NCI-H128 (cell line): Measurements from ENCODE around the gene OR4A16.

ENCODE experiments used
- DNase-seq: peaks from one replicate; lab custom pipeline; 2025; ENCODE audit not compliant: unreplicated experiment; lab: John Stamatoyannopoulos, UW

The OR4A16 gene, protein sequence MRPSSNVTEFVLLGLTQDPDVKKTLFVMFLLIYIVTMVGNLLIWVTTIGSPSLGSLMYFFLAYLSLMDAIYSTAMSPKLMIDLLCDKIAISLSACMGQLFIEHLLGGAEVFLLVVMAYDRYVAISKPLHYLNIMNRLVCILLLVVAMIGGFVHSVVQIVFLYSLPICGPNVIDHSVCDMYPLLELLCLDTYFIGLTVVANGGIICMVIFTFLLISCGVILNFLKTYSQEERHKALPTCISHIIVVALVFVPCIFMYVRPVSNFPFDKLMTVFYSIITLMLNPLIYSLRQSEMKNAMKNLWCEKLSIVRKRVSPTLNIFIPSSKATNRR

GRCh38 chr11:55342901-55343300 is at the start of gene OR4A16:
Gene OR4A16 (plus strand): TSS chr11:55343201. CDS start chr11:55343201, 0 bp downstream.
- DNase-seq: no peak

GRCh38 chr11:55324500-55324899 is 18.5 kb upstream of the OR4A16 start:
- no peak for DNase-seq

DNA sequence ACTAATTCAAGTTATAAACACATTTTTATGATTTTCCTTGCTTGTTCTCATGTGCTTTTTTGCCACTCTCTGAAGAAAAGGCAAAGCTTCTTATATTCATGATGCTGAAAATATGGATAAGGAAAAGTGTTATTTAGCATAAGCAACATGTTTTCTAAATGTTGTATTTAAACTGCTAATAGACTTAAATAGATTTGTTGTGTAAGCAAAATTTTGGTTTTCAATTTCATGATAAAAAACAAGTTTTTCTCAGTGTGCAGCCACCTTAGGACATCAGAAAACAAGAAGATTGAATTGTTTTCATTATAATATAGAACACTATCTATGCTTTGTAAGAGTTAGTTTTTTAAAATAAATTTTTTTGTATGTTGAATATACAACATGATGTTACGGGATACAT is 2.3 kb downstream of the OR4A16 start:
- no peak for DNase-seq

GRCh38 chr11:55349032-55349431 is 6.0 kb downstream of the OR4A16 start:
- no peak for DNase-seq

DNA sequence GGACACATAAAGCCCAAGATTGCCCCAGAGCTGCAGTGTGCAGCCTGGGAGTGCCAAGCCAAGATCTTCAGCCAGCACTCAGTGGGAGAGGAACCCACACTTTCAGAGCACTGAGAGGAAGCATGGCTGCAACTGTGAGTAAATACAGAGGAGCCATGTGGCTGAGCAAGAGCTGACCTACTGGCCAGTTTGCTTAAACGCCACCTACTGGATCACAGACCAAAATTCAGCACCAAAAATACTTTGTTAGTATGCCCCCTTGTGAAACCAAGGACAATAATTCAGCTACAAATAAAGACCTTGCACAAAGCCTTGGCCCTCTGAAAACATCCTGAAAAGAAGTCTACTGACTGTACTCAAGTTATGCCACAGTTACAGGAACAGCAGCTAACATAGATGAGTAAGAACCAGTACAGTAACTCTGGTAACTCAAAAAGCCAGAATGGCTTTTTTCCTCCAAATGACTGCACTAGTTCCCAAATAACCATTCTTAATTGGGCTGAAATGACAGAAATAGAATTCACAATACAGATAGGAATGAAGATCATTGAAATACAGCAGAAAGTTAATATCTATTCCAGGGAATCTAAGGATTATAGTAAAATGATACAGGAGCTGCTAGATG is 14.7 kb downstream of the OR4A16 start:
- no peak for DNase-seq

- no peak for DNase-seq
These were observed 24.7 kb downstream of the OR4A16 start, which contains the start of gene OR4A15 for GRCh38 chr11:55367674-55368073. Gene OR4A15 (plus strand): TSS chr11:55367974. CDS start chr11:55367974, 0 bp downstream.
